PFSK-1 (cell line): Measurements from ENCODE around the gene TPD52L2.

Source experiments
- FOXP2 ChIP-seq: optimal IDR thresholded peaks from 2 replicates; pipeline ENCODE3; 2011; ENCODE audit warnings: borderline replicate concordance, control low read depth, inconsistent platforms; ENCODE audit not compliant: insufficient read depth; ENCODE audit errors: extremely low read length, extremely low read depth
- POLR2AphosphoS5 ChIP-seq: IDR thresholded peaks from 2 replicates; pipeline ENCODE4 v1.6.1; 2012; ENCODE audit warnings: low read depth, mild to moderate bottlenecking, control low read depth, low read length, moderate library complexity
- SIN3A ChIP-seq: IDR thresholded peaks from 2 replicates; pipeline ENCODE4 v1.6.1; 2012; ENCODE audit warnings: mild to moderate bottlenecking, low read length, moderate library complexity, borderline replicate concordance; ENCODE audit not compliant: insufficient read depth
- TAF1 ChIP-seq: IDR thresholded peaks from 2 replicates; pipeline ENCODE4 v1.6.1; 2012; ENCODE audit warnings: low read length, control low read depth, borderline replicate concordance; ENCODE audit not compliant: insufficient read depth
- TF ChIP-seq, protein P1 (sequence below), 2 experiments: IDR thresholded peaks; 2 replicates each; pipeline versions ENCODE4 v1.6.1 to v1.8.0; 2011 to 2012; ENCODE audit warnings: low read depth in 2 of 2, low read length in 2 of 2, control low read depth in 1 of 2, inconsistent platforms in 1 of 2, mild to moderate bottlenecking in 1 of 2, moderate library complexity in 1 of 2; ENCODE audit not compliant: insufficient read depth in 1 of 2

TPD52L2 gene

GRCh38 chr20:63894358-63895201, 29.5 kb downstream of the TPD52L2 start, which contains the start of gene DNAJC5:
Gene DNAJC5, plus strand, starts transcription at chr20:63895126. Its CDS starts 33,220 bp downstream, at chr20:63928346.
- peak; percentile 4 for TF ChIP-seq FOXP2
- TF ChIP-seq TAF1 = no peak
- TF ChIP-seq POLR2AphosphoS5 = peak; percentile 76; the same call in 1 of the 2 replicates

- TF ChIP-seq, protein P1, sequence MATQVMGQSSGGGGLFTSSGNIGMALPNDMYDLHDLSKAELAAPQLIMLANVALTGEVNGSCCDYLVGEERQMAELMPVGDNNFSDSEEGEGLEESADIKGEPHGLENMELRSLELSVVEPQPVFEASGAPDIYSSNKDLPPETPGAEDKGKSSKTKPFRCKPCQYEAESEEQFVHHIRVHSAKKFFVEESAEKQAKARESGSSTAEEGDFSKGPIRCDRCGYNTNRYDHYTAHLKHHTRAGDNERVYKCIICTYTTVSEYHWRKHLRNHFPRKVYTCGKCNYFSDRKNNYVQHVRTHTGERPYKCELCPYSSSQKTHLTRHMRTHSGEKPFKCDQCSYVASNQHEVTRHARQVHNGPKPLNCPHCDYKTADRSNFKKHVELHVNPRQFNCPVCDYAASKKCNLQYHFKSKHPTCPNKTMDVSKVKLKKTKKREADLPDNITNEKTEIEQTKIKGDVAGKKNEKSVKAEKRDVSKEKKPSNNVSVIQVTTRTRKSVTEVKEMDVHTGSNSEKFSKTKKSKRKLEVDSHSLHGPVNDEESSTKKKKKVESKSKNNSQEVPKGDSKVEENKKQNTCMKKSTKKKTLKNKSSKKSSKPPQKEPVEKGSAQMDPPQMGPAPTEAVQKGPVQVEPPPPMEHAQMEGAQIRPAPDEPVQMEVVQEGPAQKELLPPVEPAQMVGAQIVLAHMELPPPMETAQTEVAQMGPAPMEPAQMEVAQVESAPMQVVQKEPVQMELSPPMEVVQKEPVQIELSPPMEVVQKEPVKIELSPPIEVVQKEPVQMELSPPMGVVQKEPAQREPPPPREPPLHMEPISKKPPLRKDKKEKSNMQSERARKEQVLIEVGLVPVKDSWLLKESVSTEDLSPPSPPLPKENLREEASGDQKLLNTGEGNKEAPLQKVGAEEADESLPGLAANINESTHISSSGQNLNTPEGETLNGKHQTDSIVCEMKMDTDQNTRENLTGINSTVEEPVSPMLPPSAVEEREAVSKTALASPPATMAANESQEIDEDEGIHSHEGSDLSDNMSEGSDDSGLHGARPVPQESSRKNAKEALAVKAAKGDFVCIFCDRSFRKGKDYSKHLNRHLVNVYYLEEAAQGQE (IDR thresholded peaks at IDR 0.05; ENCODE audit: insufficient read depth in 1 of 2, low read depth in 2 of 2, low read length in 2 of 2) = no peak
- TF ChIP-seq FOXP2 (no peak), TAF1 (no peak), POLR2AphosphoS5 (no peak), SIN3A (no peak)
These were observed 30.3 kb downstream of the TPD52L2 start for GRCh38 chr20:63895202-63895951.

DNA sequence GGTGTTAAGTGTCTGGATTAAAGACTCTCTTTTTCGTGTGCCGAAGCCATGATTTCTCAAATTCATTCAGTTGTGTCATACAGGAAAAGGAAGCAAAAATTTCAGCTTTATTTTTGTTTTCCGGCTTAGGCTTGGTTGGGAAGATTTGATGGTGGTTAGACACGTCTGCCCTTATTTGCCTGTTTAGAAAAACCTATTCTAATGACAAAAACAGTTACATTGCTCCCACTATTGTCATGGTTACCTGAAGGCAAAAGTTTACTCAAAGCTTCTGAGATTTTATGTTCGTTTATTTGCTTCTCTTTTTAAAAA, 30.8 kb downstream of the TPD52L2 start:
- TF ChIP-seq SIN3A (no peak), POLR2AphosphoS5 (no peak), TAF1 (no peak)
- TF ChIP-seq, protein P1 (IDR thresholded peaks at IDR 0.05; ENCODE audit: insufficient read depth in 1 of 2, low read depth in 2 of 2, low read length in 2 of 2) = no peak

DNA sequence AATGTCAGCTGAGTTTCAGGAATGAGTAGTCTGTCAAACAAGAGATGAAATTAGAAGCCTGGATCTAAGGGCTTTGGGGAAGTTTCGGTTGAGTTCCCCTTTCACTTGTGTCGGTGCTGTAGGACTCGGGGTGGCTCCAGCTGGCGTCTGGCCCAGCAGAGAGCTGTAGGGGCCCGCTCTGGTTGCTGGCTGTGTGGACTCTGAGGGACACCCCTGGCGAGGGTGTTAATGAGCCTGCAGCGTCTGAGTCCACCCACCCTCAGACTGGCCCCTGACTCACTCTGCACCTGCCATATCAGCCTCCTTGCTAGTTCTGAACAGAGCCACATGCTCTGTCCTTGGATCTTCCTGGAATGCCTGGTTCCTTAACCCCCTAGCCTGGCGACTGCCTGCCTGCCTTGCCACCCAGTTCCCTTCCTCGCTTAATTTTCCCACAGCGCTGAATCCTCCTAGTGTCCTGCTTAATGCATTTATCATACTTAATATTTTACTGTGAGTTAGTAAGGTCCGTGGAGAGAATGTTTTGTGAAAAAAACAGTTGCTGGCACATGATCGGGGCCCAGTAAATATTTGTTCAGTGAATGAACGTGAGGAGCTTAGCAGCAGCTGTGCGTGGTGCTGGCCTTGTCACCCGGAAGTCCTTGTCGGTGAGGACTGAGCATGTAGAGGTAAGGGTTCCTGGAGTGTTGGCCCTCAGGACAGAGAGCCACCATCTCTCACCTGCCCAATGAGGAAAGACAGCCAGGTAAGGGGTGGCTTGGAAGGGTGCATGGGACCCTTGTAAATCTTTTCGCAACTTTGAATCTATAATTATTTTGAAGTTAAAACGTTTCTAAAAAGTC, 31.4 kb downstream of the TPD52L2 start:
- TF ChIP-seq SIN3A (no peak), TAF1 (no peak)

DNA sequence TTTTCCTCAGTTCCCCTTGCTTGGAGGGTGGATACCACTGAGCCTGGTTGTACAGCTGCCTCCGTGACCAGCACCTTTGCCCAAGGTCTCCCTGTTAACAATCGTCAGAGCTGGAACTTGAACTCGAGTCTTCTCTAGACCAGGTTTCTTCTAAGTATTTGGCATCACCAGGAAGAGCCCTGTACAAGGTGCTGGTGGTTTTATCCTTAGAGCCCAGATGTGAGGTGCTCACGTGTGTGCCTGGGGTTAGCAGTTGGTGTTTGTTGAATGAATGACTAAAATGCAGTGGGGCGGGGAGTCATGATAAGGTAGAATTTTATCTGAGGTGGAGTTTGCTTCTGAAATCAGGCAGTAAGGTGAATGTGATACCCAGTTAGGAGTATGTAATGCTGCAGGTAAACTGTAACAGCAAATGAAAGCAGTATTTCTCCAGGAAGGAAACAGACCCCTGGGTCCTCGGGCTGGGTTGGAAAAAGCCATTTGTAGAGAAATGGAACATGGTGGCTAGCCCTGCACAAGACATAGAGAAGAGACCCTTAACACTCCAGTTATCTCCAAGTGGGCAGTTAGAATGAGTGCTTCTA, 33.0 kb downstream of the TPD52L2 start:
- no peak for TF ChIP-seq TAF1
- no peak for TF ChIP-seq POLR2AphosphoS5
- TF ChIP-seq, protein P1 (IDR thresholded peaks at IDR 0.05; ENCODE audit: insufficient read depth in 1 of 2, low read depth in 2 of 2, low read length in 2 of 2) = no peak
- TF ChIP-seq FOXP2 = no peak
- TF ChIP-seq SIN3A = no peak
